Upper lobe of right lung (tissue), 1 donor: ENCODE data around the gene B4GALT7. TPM values are rescaled to one million over a fixed set of nuclear protein-coding genes. Genes with fewer than 3 reads are reported as not detected.
"Not testable (repeated sequence)": the region's sequence is repeated elsewhere in the genome, so short reads cannot be mapped to it uniquely, and the experiment has no call there.

Source experiments
- ATAC-seq: fragments of 200-7000 bp; cut with Tn5 transposase; one replicate; pipeline ENCODE4 v1.9.1; 2020; ENCODE audit warnings: mild to moderate bottlenecking, moderate library complexity
- DNase-seq: peaks from one replicate; pipeline ENCODE4 v3.0.0-alpha.2; 2020
- H3K27ac ChIP-seq: fragments of 200-600 bp; one replicate; pipeline ENCODE4 v1.8.0; 2022
- H3K27me3 ChIP-seq: fragments of 200-600 bp; one replicate; pipeline ENCODE4 v1.8.0; 2022; ENCODE audit warnings: mild to moderate bottlenecking
- H3K36me3 ChIP-seq: fragments of 200-600 bp; one replicate; pipeline ENCODE4 v1.8.0; 2022
- H3K4me1 ChIP-seq: fragments of 200-600 bp; one replicate; pipeline ENCODE4 v1.8.0; 2022
- H3K4me3 ChIP-seq: fragments of 200-600 bp; one replicate; pipeline ENCODE4 v1.8.0; 2022; ENCODE audit warnings: mild to moderate bottlenecking
- H3K9me3 ChIP-seq: fragments of 200-600 bp; one replicate; pipeline ENCODE4 v1.8.0; 2022
- intact Hi-C: fragments of 100-400 bp; cut with DNase I; formaldehyde crosslinking; loops from one replicate; pipeline ENCODE4 v1.11.0; 2022
- total RNA-seq: library from RNA; stranded (reverse); fragmentation: NEBNext Ultra II Directional; extraction: Animal tissue kit (Norgen Biotek cat#: 25700); gene quantifications from one replicate; pipeline ENCODE4 v1.2.1, GENCODE V29; 2021
- donor health status: DM: no; HTN: yes; CAD: no; lungs with severe emphysema.

B4GALT7 gene
- total RNA-seq, 1 donor from 2014 or later, result 23.2 TPM

DNA sequence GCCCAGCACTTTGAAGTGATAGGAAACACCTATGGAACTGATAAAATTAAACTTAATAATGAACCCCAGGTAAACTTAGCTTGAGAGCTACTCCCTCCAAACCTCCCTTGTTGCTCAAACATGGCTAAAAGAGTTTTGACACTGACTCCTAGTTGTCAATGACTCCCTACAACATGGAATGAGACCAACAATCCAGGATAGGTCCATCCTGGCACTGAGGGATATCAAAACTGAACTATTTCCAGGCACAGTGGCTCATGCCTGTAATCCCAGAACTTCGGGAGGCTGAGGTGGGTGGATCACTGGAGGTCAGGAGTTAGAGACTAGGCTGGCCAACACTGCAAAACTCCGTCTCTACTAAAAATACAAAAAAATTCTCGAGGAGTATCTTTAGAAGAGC lies 58.6 kb downstream of the B4GALT7 start:
- H3K36me3 ChIP-seq, ATAC-seq, H3K27me3 ChIP-seq, H3K9me3 ChIP-seq, intact Hi-C loops, H3K4me1 ChIP-seq, H3K27ac ChIP-seq, H3K4me3 ChIP-seq, DNase-seq: not testable (repeated sequence)

Other genes starting within 250 kb of the B4GALT7 start
- 117 TPM for gene LMAN2, start 248.5 kb upstream of the B4GALT7 start, total RNA-seq
- 17.5 TPM for gene RGS14, start 242.2 kb upstream of the B4GALT7 start, total RNA-seq
- not detected for gene SLC34A1, start 215.7 kb upstream of the B4GALT7 start, total RNA-seq
- gene PFN3, start 199.5 kb upstream of the B4GALT7 start, total RNA-seq, result not detected
- gene F12, start 190.6 kb upstream of the B4GALT7 start, total RNA-seq, result 0.69 TPM
- 43.9 TPM for gene GRK6, start 173.5 kb upstream of the B4GALT7 start, total RNA-seq
- 2.1 TPM for gene PRR7, start 153.3 kb upstream of the B4GALT7 start, total RNA-seq
- 34.6 TPM for gene DBN1, start 126.5 kb upstream of the B4GALT7 start, total RNA-seq
- 59.1 TPM for gene PDLIM7, start 102.5 kb upstream of the B4GALT7 start, total RNA-seq
- gene DOK3, start 90.3 kb upstream of the B4GALT7 start, total RNA-seq, result 45.6 TPM
- gene DDX41, start 83.2 kb upstream of the B4GALT7 start, total RNA-seq, result 61.6 TPM
- 76.3 TPM for gene FAM193B, start 45.6 kb upstream of the B4GALT7 start, total RNA-seq
- gene TMED9, start 7.9 kb upstream of the B4GALT7 start, total RNA-seq, result 133 TPM
- gene FAM153A, start 182.8 kb downstream of the B4GALT7 start, total RNA-seq, result 4.3 TPM